ENCODE measurements around the gene NME3.

NME3 gene

GRCh38 chr16:1793578-1794220, 22.4 kb upstream of the NME3 start, which contains the start of gene IGFALS:
TSS of gene IGFALS (minus strand) at chr16:1793705. CDS start at chr16:1793652, 53 bp downstream.
- DNase-seq = no peak

DNA sequence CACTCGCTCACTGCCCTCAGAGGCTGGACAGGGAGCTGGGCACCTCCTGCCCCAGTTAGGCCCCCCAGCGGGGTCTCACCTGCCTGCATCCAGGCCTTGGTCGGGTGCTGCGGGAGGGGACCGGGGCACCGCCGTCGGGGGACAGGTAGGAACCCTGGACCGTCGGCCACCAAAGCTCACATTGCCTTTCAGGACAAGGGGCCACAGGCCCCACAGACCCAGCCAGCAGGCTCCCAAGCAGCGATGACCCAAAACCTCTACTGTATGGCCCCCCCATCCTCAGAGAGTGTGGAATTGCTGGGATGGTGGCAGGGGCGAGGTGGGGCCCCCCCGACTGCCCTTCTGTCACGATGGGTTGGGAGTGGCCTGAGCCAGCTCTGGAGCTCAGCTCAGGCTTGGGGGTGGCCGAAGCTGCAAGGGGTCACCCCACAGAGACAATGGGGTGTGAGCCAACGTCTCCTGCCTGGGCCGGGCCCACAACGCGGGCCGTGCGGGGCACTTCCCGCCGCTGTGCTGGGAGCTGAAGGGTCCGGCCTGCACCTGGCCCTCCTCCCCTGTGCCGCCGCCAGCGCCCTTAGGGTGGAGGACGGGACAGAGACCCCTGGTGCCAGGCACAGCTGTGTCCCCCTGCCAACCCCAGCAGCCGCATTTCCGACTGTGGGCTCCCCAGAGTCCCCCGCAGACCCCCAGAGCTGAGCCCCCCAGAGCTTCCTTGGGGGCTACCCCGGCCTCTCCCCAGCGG, 21.7 kb upstream of the NME3 start:
- DNase-seq = no peak

DNA sequence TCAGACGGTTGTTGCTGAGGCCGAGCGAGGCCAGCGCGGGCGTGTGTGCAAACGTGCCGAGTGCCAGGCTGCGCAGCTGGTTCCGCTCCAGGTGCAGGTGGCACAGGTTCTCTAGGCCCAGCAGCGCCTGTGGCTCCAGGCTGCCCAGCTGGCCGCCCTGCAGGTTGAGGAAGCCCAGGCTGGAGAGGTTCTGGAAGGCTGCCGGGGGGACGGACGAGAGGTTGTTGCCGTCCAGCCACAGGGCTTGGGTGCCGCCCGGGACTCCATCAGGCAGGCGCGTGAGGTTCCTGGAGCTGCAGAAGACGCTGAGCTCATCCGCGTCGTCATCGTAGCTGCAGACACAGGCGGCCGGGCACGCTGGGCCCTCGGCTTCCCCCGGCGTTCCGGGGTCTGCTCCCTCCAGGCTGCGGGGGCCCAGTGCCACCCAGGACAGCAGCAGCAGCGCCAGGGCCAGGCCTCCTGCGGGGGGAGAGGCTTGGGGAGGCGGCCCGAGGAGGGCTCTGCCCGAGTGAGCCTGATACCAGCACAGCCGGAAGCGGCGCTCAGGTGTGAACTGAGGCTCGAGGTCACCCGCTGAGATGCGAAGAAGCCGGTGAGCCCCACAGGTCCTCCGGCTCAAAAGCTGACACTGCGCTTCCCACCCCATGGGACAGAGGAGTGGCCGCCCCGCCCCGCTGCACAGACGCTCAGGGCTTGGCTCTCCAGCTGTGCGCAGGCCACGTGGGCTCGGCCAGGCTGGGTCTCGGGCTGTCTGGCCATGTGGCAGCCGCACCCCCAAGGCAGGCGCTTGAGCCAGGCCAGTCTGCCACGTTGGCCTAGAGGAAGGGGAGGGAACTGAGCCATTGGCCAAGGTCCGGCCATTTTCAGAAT, 20.8 kb upstream of the NME3 start:
- DNase-seq = no peak

- no peak for DNase-seq
These were observed 20.1 kb upstream of the NME3 start for GRCh38 chr16:1791256-1791942.

GRCh38 chr16:1790611-1791255, 19.4 kb upstream of the NME3 start:
- no peak for DNase-seq

- no peak for DNase-seq
These were observed 18.9 kb upstream of the NME3 start for GRCh38 chr16:1790261-1790610.

DNA sequence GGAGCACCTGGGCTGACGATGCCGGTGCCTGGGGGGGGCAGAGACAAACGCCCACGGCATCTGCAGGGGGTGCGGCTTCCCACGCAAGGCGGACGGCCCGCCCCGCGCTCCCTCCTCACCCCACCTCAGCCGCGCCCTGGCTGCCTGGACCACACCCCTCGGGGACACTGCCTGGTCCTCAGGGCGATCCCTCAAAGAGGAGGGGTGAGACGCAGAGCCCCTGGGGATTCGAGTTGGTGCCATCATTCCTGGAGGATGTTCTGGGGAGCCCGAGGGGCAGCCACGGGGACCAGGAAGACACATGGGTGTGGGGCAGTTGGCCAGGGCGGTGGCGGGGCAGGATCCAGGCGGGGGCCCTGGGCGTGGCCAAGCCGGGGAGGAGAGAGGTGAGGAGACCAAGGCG, 18.3 kb upstream of the NME3 start:
- no peak for DNase-seq

DNA sequence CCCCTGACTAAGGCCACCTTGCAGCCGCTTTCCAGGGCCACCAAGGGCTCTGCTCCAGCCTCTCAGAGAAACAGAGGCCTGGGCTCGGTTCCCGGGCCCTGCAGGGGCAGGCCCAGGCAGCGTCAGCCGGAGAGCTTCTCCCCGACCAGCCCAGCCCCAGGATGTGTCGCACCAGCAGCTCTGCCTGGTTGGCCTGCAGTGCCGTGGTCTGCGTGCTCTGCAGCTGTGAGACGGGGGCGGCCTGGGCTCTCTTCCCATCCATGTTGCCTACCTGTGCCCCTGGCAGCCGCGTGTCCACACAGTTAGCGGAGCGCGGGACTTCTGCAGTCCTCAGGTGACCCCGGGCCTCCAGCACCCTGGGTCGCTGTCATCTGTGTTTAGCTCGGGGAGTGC, 17.4 kb upstream of the NME3 start:
- DNase-seq = no peak

GRCh38 chr16:1788095-1788707, 16.9 kb upstream of the NME3 start:
- no peak for DNase-seq

GRCh38 chr16:1787322-1788094, 16.2 kb upstream of the NME3 start:
- no peak for DNase-seq

DNA sequence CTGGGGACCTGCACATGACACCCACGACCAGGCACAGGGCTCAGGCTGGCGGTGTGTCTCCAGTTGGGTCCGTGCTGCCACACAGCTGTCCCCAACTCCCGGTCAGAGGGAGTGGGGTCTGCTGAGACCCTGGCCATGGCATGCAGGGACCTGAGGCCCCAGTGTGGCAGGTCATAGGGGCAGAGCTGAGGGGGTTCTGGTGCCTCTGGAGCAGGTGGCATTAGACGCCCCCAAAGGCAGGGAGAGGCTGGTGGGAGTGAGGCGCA, 15.6 kb upstream of the NME3 start:
- no peak for DNase-seq

DNA sequence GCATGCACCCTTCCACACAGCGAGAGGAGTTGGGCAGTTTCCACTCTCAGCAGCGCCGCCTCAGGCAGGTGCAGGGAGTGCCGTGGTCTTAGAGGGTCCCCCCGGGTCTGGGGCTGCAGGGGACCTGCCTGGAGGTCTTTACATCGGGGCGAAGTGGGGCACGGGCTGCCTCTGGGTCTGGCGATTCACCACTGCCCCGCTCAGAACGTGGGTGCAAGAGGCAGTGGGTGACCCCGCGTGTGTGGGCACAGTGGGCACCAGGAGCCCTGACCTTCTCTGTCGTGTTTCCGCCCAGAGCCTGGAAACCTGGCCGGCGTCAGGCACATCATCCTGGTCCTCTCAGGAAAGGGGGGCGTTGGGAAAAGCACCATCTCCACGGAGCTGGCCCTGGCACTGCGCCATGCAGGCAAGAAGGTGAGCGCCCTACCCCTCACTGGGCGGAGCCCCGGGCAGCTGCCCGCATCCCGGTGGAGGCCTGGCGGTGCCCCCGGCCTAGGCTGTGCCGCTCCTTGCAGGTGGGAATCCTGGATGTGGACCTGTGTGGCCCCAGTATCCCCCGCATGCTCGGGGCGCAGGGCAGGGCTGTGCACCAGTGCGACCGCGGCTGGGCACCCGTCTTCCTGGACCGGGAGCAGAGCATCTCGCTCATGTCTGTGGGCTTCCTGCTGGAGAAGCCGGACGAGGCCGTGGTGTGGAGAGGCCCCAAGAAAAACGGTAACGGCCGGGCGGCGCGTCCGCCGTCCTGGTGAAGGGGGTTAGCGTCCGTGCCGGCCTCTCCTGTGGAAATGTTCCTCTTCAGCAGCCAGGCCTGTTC, 15.1 kb upstream of the NME3 start:
- DNase-seq = no peak

DNA sequence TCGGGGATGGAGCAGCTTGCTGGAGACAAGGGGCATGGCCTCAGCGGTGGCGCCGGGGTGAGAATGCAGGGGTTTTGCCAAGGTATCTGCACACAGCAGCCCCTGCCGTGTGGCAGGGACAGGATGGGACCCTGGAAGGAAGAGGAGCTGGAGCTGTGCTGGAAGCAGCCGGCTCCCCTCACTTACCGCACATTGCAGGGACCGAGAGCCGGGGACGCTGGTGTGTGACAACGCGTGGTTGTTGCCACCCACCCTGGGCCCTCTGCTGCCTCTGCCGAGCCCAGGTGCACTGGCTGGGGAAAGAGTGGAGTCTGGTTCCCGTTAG, 14.5 kb upstream of the NME3 start:
- no peak for DNase-seq

DNA sequence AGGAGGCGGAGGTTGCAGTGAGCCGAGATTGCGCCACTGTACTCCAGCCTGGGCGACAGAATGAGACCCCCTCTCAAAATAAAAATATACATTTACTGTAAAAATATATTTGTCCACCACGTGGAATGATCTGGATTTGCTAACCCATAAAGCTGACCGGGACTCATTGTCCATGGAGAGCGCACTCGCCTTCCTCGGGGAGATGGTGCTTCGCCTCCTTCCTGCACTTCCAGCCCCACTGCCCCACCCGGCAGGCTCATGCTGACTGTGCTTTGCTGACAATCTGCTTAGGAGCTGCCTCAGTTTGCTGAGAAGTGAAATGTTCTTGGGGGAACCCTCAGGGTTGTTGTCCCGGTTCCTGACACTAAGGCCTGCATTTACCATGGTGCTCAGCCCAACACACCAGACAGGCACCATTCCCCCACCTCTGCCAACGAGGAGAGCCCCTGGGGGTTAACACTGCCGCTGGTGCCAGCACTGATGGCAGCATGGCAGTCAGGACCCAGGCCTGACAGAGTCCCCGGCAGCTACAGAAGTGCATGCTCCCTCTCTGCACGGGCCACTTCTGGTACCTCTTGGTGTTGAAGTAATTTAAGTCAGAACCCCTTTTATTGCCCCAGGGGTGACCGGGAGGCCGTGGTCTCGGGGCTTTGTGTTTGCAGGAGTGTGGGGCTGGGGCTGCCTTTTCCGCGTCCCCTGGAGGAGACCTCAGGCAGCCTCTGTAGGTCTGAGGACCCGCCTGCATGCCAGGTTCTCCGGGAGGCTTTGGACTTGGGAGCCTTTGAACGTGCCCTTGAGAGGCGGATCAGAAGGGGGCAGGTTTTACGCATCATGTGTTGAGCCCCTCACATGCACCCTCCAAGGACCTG, 13.9 kb upstream of the NME3 start:
- no peak for DNase-seq

DNA sequence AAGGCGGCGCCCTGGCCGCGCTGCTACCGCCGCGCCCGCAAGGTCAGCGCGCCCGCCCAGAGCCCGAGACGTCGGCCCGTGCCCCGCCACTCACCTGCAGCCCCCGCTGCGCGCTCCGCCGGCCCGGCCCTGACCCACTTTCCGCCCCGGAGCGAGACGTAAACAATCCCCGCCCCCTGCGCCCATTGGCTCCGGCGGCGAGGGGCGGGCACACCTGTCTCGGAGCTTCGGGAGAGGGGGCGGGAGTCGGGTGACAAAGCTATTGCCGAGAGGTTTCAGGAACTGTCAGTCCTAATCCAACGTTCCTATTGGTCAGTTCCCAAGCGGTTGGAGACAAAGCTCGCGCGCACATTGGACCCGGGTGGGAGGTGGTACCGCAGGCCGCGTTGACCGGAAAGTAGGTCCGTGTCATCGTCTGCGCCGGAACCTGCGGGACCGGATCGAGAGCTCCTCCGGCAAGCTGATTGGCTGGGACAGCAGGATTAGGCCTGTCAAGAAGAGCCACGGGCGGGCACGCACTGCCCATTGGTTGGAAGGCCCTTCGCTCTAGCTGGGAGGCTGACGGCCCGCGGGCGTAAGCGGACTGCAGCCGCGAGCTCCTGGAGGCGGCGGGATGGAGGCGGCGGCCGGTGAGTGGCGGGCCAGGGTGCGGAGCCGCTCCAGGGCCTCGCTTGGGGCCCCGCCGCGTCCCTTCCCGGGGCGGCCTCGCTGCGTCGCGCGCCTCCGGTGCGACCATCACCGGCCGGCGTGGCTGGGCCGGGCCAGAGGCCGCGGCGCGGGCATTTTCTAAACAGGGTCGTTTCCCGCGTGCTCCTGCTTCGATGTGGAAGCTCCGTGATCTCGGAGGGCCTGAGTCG, 11.3 kb upstream of the NME3 start, which contains the start of the genes NUBP2 and SPSB3:
Gene NUBP2, plus strand, starts transcription at position 553 of the 857 bp plus-strand sequence. Its CDS starts 61 bp downstream, at position 614.
Gene SPSB3, minus strand, starts transcription at position 164 of the 857 bp plus-strand sequence. CDS start 1,088 bp downstream, outside the sequence.
- DNase-seq = peak; percentile 99

GRCh38 chr16:1781758-1782407, 10.5 kb upstream of the NME3 start:
- no peak for DNase-seq

- no peak for DNase-seq
These were observed 9.9 kb upstream of the NME3 start for GRCh38 chr16:1781254-1781653.

DNA sequence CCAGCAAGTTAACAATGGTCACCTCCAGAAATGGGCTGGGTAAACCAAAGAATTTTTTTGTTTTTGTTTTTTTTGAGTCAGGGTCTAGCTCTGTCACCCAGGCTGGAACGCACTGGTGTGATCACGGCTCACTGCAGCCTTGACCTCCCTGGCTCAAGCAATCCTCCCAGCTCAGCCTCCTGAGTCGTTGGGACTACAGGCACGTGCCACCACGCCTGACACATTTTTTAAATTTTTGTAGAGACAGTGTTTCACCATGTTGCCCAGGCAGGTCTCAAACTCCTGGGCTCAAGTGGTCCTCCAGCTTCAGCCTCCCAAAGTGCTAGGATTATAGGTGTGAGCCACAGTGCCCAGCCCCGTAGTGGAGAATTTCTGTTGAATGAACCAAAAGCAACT, 9.3 kb upstream of the NME3 start:
- no peak for DNase-seq

Data from kidney glomerular epithelial cell (primary cell).